SK-N-SH (cell line): Measurements from ENCODE around the gene CRIP1.

Experiments used
- CHD2 ChIP-seq: fragments of 150-350 bp; IDR thresholded peaks from 2 replicates; pipeline ENCODE4 v1.6.1; 2018; ENCODE audit warnings: low read length; ENCODE audit not compliant: partially characterized antibody
- EP300 ChIP-seq, 2 experiments: IDR thresholded peaks; 2 replicates each; pipeline versions ENCODE4 v1.4.0 to v1.6.1; 2012; ENCODE audit warnings: borderline replicate concordance in 1 of 2, low read depth in 1 of 2, low read length in 1 of 2
- GABPA ChIP-seq: IDR thresholded peaks from 2 replicates; pipeline ENCODE4 v1.4.0; 2012; ENCODE audit warnings: low read depth, mild to moderate bottlenecking
- MEF2A ChIP-seq: IDR thresholded peaks from 2 replicates; pipeline ENCODE4 v1.4.0; 2012; ENCODE audit warnings: low read depth, borderline replicate concordance
- MXI1 ChIP-seq: IDR thresholded peaks from 2 replicates; pipeline ENCODE4 v1.6.1; 2012; ENCODE audit warnings: mild to moderate bottlenecking, low read depth, low read length, improper control_type of control experiment
- NRF1 ChIP-seq: IDR thresholded peaks from 2 replicates; pipeline ENCODE4 v1.6.1; 2012; ENCODE audit warnings: low read depth, mild to moderate bottlenecking, low read length
- RFX5 ChIP-seq: IDR thresholded peaks from 2 replicates; pipeline ENCODE4 v1.6.1; 2012; ENCODE audit warnings: mild to moderate bottlenecking, improper control_type of control experiment, low read length
- TEAD4 ChIP-seq: IDR thresholded peaks from 2 replicates; pipeline ENCODE4 v1.4.0; 2012; ENCODE audit warnings: mild to moderate bottlenecking, borderline replicate concordance; ENCODE audit not compliant: insufficient read depth
- TF ChIP-seq, protein P1 (sequence below): fragments of 200-600 bp; sonication (generic); IDR thresholded peaks from 2 replicates; pipeline ENCODE4 v1.6.1; 2017; ENCODE audit warnings: antibody characterized with exemption, mild to moderate bottlenecking, moderate library complexity

DNA sequence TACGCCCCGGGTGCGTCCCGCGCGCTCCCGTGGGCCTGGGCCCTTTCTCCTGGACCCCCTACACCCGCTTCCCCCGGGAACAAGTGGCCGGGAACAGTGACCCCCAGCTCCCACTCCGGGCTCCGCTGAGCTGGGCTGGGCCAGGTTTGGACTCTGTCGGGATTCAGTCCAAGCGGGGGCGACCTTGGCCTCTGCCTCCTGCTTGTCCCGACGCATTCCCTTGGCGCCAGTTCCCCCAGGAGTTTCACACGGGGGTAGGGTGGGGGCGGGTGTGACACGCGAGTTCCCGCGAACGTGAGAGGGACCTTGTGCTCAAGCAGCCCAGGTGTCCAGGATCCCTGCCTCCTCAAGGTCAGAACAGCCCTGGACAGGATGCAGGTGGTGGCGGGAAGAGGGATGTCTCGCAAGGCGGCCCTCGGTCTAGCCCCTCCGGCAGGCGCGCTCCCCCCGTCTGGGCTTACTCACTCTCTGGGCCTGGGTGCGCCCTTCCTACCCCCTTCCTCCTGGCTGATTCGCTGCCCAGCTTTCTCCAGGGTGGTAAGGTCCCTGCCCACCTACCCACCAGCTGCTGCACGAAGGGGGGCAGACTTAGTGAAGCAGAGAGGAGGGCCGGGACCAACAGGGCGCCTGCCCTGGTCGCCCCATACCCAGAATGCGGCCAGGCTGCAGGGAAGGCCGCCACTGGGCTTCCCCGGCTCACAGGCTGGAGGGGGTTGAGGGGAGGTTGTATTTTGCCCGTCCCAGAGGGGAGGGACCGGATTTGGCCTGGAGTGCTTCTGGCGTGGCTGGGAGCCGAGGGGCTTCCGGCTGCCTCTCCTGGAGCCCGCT lies 11.2 kb upstream of the CRIP1 start:
- no peak for TF ChIP-seq TEAD4
- TF ChIP-seq MEF2A = no peak
- TF ChIP-seq, protein P1, sequence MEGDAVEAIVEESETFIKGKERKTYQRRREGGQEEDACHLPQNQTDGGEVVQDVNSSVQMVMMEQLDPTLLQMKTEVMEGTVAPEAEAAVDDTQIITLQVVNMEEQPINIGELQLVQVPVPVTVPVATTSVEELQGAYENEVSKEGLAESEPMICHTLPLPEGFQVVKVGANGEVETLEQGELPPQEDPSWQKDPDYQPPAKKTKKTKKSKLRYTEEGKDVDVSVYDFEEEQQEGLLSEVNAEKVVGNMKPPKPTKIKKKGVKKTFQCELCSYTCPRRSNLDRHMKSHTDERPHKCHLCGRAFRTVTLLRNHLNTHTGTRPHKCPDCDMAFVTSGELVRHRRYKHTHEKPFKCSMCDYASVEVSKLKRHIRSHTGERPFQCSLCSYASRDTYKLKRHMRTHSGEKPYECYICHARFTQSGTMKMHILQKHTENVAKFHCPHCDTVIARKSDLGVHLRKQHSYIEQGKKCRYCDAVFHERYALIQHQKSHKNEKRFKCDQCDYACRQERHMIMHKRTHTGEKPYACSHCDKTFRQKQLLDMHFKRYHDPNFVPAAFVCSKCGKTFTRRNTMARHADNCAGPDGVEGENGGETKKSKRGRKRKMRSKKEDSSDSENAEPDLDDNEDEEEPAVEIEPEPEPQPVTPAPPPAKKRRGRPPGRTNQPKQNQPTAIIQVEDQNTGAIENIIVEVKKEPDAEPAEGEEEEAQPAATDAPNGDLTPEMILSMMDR = no peak
- no peak for TF ChIP-seq NRF1
- TF ChIP-seq GABPA = no peak
- 0 out of 4 replicates have a peak, but pooled peaks of 1 of the 2 experiments have one; percentile 7 for TF ChIP-seq EP300 (IDR thresholded peaks at IDR 0.05; ENCODE audit: borderline replicate concordance in 1 of 2, low read depth in 1 of 2, low read length in 1 of 2)
- TF ChIP-seq MXI1 = no peak; the same call in 1 of the 2 replicates
- no peak for TF ChIP-seq RFX5
- TF ChIP-seq CHD2 = no peak
